Activated naive CD4-positive, alpha-beta T cell treated with anti-CD3 and anti-CD28 coated beads, Interleukin-2, amount 10 ng/mL, durations not matched to agents 7 days and 5 days (primary cell): Measurements from ENCODE around the gene FHAD1.
A peak's percentile ranks its signal among the peaks of the same experiment; 100 is the strongest.

Source experiments
- CTCF ChIA-PET: fragments of 350-600 bp; sonication (Branson Sonifier 250); formaldehyde crosslinking; loops from one replicate; lab custom pipeline; 2021; ENCODE audit warnings: antibody characterized with exemption; lab: Charles Lee
- DNase-seq: peaks from one replicate; pipeline ENCODE4 v3.0.0-alpha.2; 2020
- H3K27ac Mint-ChIP-seq: one replicate; pipeline ENCODE4 v1.8.0; 2021; ENCODE audit warnings: mild to moderate bottlenecking, moderate library complexity, mixed read lengths
- H3K27me3 Mint-ChIP-seq: one replicate; pipeline ENCODE4 v1.8.0; 2021; ENCODE audit warnings: mild to moderate bottlenecking, mixed read lengths
- H3K36me3 Mint-ChIP-seq: one replicate; pipeline ENCODE4 v1.8.0; 2021; ENCODE audit warnings: mixed read lengths
- H3K4me1 Mint-ChIP-seq: one replicate; pipeline ENCODE4 v1.8.0; 2021; ENCODE audit warnings: mixed read lengths
- H3K4me3 Mint-ChIP-seq: one replicate; pipeline ENCODE4 v1.8.0; 2021; ENCODE audit warnings: mild to moderate bottlenecking, moderate library complexity, mixed read lengths
- H3K9me3 Mint-ChIP-seq: one replicate; pipeline ENCODE4 v1.8.0; 2021; ENCODE audit warnings: mixed read lengths

The FHAD1 gene

GRCh38 chr1:15322648-15323350 lies 75.8 kb downstream of the FHAD1 start:
- no peak overlapping the region for H3K27ac Mint-ChIP-seq
- H3K36me3 Mint-ChIP-seq: no peaks in the 10 kb centered on the region
- H3K27me3 Mint-ChIP-seq: peaks cover 47% of the 10 kb centered on the region
- CTCF ChIA-PET: interaction anchor here (0.7 to 4.8 kb wide), 22 partner anchors 11 to 192 kb away, joined by 3 to 120 read pairs (median 4); partner anchors contain the start of gene CTRC
- no peak overlapping the region for H3K4me3 Mint-ChIP-seq
- peaks cover 8% of the 10 kb centered on the region for H3K9me3 Mint-ChIP-seq
- no peaks in the 10 kb centered on the region for H3K4me1 Mint-ChIP-seq
- no peak for DNase-seq

- Mint-ChIP-seq H3K4me3 (no peak overlapping the region), H3K4me1 (no peaks in the 10 kb centered on the region), H3K36me3 (no peaks in the 10 kb centered on the region), H3K9me3 (peaks cover 8% of the 10 kb centered on the region), H3K27me3 (peaks cover 53% of the 10 kb centered on the region), H3K27ac (no peak overlapping the region)
- peak; percentile 83 for DNase-seq
- CTCF ChIA-PET: interaction anchor here (0.7 to 4.8 kb wide), 25 partner anchors 10 to 212 kb away, joined by 3 to 120 read pairs (median 3); partner anchors contain the start of gene CTRC
These were observed 76.4 kb downstream of the FHAD1 start for GRCh38 chr1:15323351-15323988.

- peaks cover 8% of the 10 kb centered on the region for H3K9me3 Mint-ChIP-seq
- no peak overlapping the region for H3K4me3 Mint-ChIP-seq
- H3K36me3 Mint-ChIP-seq: no peaks in the 10 kb centered on the region
- CTCF ChIA-PET: interaction anchor here (0.7 to 4.8 kb wide), 24 partner anchors 9 to 213 kb away, joined by 3 to 120 read pairs (median 4); partner anchors contain the start of gene CTRC
- DNase-seq: no peak
- H3K4me1 Mint-ChIP-seq: no peaks in the 10 kb centered on the region
- peaks cover 59% of the 10 kb centered on the region for H3K27me3 Mint-ChIP-seq
- H3K27ac Mint-ChIP-seq: no peak overlapping the region
These were observed 77.2 kb downstream of the FHAD1 start for GRCh38 chr1:15323989-15324868.

GRCh38 chr1:15324869-15325335 lies 77.9 kb downstream of the FHAD1 start:
- H3K4me3 Mint-ChIP-seq: no peak overlapping the region
- no peak overlapping the region for H3K27ac Mint-ChIP-seq
- H3K9me3 Mint-ChIP-seq: peaks cover 7% of the 10 kb centered on the region
- no peaks in the 10 kb centered on the region for H3K36me3 Mint-ChIP-seq
- peaks cover 63% of the 10 kb centered on the region for H3K27me3 Mint-ChIP-seq
- CTCF ChIA-PET: interaction anchor here (1.0 to 4.8 kb wide), 10 partner anchors 8 to 109 kb away, joined by 3 to 120 read pairs (median 6); partner anchors contain the start of gene CTRC
- no peaks in the 10 kb centered on the region for H3K4me1 Mint-ChIP-seq
- DNase-seq: no peak

- H3K4me1 Mint-ChIP-seq: no peaks in the 10 kb centered on the region
These were observed 78.5 kb downstream of the FHAD1 start for GRCh38 chr1:15325375-15326085.

GRCh38 chr1:15326691-15327588 lies 79.9 kb downstream of the FHAD1 start:
- no peaks in the 10 kb centered on the region for H3K9me3 Mint-ChIP-seq
- no peaks in the 10 kb centered on the region for H3K36me3 Mint-ChIP-seq
- H3K4me3 Mint-ChIP-seq: no peak overlapping the region
- H3K27me3 Mint-ChIP-seq: peaks cover 64% of the 10 kb centered on the region
- CTCF ChIA-PET: interaction anchor here (1.4 kb wide), 1 partner anchor 111 kb away, joined by 5 read pairs; no protein-coding TSS in a partner anchor
- no peaks in the 10 kb centered on the region for H3K4me1 Mint-ChIP-seq
- H3K27ac Mint-ChIP-seq: no peak overlapping the region
- no peak for DNase-seq

More at GRCh38 chr1:15325375-15326085, 78.5 kb downstream of the FHAD1 start:
- peaks cover 63% of the 10 kb centered on the region for H3K27me3 Mint-ChIP-seq
- no peaks in the 10 kb centered on the region for H3K36me3 Mint-ChIP-seq
- H3K9me3 Mint-ChIP-seq: peaks cover under 1% of the 10 kb centered on the region
- DNase-seq: no peak
- no peak overlapping the region for H3K4me3 Mint-ChIP-seq
- CTCF ChIA-PET: interaction anchor here (1.3 to 4.8 kb wide), 5 partner anchors 8 to 108 kb away, joined by 3 to 120 read pairs (median 11); partner anchors contain the start of gene CTRC
- no peak overlapping the region for H3K27ac Mint-ChIP-seq

- peaks cover 60% of the 10 kb centered on the region for H3K27me3 Mint-ChIP-seq
- H3K4me1 Mint-ChIP-seq: no peaks in the 10 kb centered on the region
- no peak overlapping the region for H3K4me3 Mint-ChIP-seq
- H3K27ac Mint-ChIP-seq: no peak overlapping the region
- CTCF ChIA-PET: interaction anchor here (1.4 to 1.7 kb wide), 2 partner anchors 103 to 109 kb away, joined by 5 to 7 read pairs; no protein-coding TSS in a partner anchor
- no peaks in the 10 kb centered on the region for H3K36me3 Mint-ChIP-seq
- no peaks in the 10 kb centered on the region for H3K9me3 Mint-ChIP-seq
- DNase-seq: no peak
These were observed 81.5 kb downstream of the FHAD1 start for GRCh38 chr1:15328351-15329103.

- H3K36me3 Mint-ChIP-seq: no peaks in the 10 kb centered on the region
- no peaks in the 10 kb centered on the region for H3K4me1 Mint-ChIP-seq
- peaks cover 64% of the 10 kb centered on the region for H3K27me3 Mint-ChIP-seq
- H3K9me3 Mint-ChIP-seq: no peaks in the 10 kb centered on the region
- DNase-seq: no peak
- H3K27ac Mint-ChIP-seq: no peak overlapping the region
- no peak overlapping the region for H3K4me3 Mint-ChIP-seq
- CTCF ChIA-PET: interaction anchor here (1.7 kb wide), 1 partner anchor 102 kb away, joined by 7 read pairs; no protein-coding TSS in a partner anchor
These were observed 82.2 kb downstream of the FHAD1 start for GRCh38 chr1:15329104-15329820.

- no peak overlapping the region for H3K27ac Mint-ChIP-seq
- no peaks in the 10 kb centered on the region for H3K4me1 Mint-ChIP-seq
- H3K27me3 Mint-ChIP-seq: peaks cover 65% of the 10 kb centered on the region
- no peaks in the 10 kb centered on the region for H3K9me3 Mint-ChIP-seq
- H3K36me3 Mint-ChIP-seq: no peaks in the 10 kb centered on the region
- CTCF ChIA-PET: interaction anchor here (1.3 kb wide), 1 partner anchor 101 kb away, joined by 5 read pairs; no protein-coding TSS in a partner anchor
- DNase-seq: no peak
- no peak overlapping the region for H3K4me3 Mint-ChIP-seq
These were observed 83.0 kb downstream of the FHAD1 start for GRCh38 chr1:15330028-15330427.

GRCh38 chr1:15331180-15331579 lies 84.2 kb downstream of the FHAD1 start:
- Mint-ChIP-seq H3K4me3 (no peak overlapping the region), H3K9me3 (no peaks in the 10 kb centered on the region), H3K4me1 (no peaks in the 10 kb centered on the region), H3K36me3 (no peaks in the 10 kb centered on the region), H3K27ac (no peak overlapping the region), H3K27me3 (peaks cover 66% of the 10 kb centered on the region)
- CTCF ChIA-PET: interaction anchor here (1.3 kb wide), 1 partner anchor 100 kb away, joined by 5 read pairs; no protein-coding TSS in a partner anchor
- DNase-seq: no peak

- no peak overlapping the region for H3K27ac Mint-ChIP-seq
- CTCF ChIA-PET: interaction anchor here (2.8 kb wide), 1 partner anchor 8 kb away, joined by 17 read pairs; no protein-coding TSS in a partner anchor
These were observed 84.7 kb downstream of the FHAD1 start for GRCh38 chr1:15331734-15332133.

More at GRCh38 chr1:15331734-15332133, 84.7 kb downstream of the FHAD1 start:
- Mint-ChIP-seq H3K4me1 (no peaks in the 10 kb centered on the region), H3K27me3 (peaks cover 69% of the 10 kb centered on the region), H3K36me3 (no peaks in the 10 kb centered on the region), H3K4me3 (no peak overlapping the region), H3K9me3 (no peaks in the 10 kb centered on the region)
- DNase-seq: no peak
